Panc1 (cell line): ENCODE data around the gene APBB2.

Experiments used
- CTCF ChIP-seq: fragments of 450-650 bp; IDR thresholded peaks from 2 replicates; pipeline ENCODE4 v1.5.1; 2017; ENCODE audit warnings: mild to moderate bottlenecking
- SIN3A ChIP-seq: IDR thresholded peaks from 2 replicates; pipeline ENCODE4 v1.6.1; 2012; ENCODE audit warnings: low read depth, mild to moderate bottlenecking, low read length, moderate library complexity, borderline replicate concordance; ENCODE audit not compliant: insufficient read depth
- TCF7L2 ChIP-seq: IDR thresholded peaks from 2 replicates; pipeline ENCODE4 v1.6.1; 2011; ENCODE audit warnings: mild to moderate bottlenecking, low read depth, low read length, inconsistent platforms

DNA sequence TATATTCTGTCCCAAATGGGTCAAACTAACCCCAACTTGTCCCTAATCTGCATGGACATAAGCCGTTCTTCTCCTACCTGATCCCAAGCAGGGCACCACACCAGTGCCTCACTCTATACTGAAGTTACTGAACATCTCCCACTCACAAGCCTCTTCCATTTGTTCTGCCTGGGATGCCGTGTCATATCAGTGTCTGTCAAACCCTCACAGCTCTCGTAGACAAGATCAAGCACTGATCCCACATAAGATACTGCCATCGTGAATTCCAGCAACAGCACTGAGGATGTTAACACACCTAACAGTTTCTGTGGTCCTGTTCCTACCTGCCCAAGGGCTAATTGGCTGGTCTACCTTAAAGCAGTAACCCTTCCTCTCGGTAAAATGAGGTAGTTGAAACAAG, 162.1 kb downstream of the APBB2 start:
- TF ChIP-seq SIN3A: no peak
- TF ChIP-seq CTCF: no peak
- TF ChIP-seq TCF7L2: no peak
